Adipose tissue (tissue), 3 donors: ENCODE results near the gene METTL16. TPM values are rescaled to one million over a fixed set of nuclear protein-coding genes. Genes with fewer than 3 reads are reported as not detected.

Experiments used
- H3K27ac ChIP-seq: one replicate; pipeline ENCODE4 v1.5.1; 2013; ENCODE audit warnings: low read depth, low read length
- WGBS, 3 donors: extraction: QIAGEN DNeasy Blood & Tissue Kit; methylation state at CpG; one replicate each; pipeline ENCODE4 v1.1.7; 2013; 5-methylcytosine and 5-hydroxymethylcytosine counted together
- polyA plus RNA-seq, 3 donors: library from polyadenylated mRNA; stranded (reverse); fragments of 200-250 nt; gene quantifications; one replicate each; pipeline ENCODE4 v1.2.3, GENCODE V29; 2013
- donor health status: healthy with polysubstance abuse.
- donor health status: Bipolar disorder and iron deficiency.
- donor health status: healthy.

The METTL16 gene
- polyA plus RNA-seq, 3 donors, result 7.2 to 16.9 (median 11.2) TPM

- 0 to 1% (median 1%) methylated on average over 54 to 72 of the region's 72 CpGs for WGBS, 3 donors
- H3K27ac ChIP-seq, result peak overlapping the region; percentile 65
Observed at GRCh38 chr17:2401426-2402221, 110.1 kb downstream of the METTL16 start.

GRCh38 chr17:2400877-2401425, 110.7 kb downstream of the METTL16 start, which contains the start of gene MNT:
MNT (minus strand) TSS chr17:2401060; CDS start chr17:2400712, 348 bp downstream.
- peak within 1 kb of the TSS; percentile 97 for H3K27ac ChIP-seq
- 0 to 1% (median 0%) methylated on average over 41 to 50 of the region's 51 CpGs for WGBS, 3 donors

GRCh38 chr17:2400474-2400866, 111.2 kb downstream of the METTL16 start:
- 1% methylated on average over 38 to 43 of the region's 43 CpGs for WGBS, 3 donors
- H3K27ac ChIP-seq, result peak overlapping the region; percentile 97

- 0 to 1% (median 0%) methylated on average over 71 to 82 of the region's 82 CpGs for WGBS, 3 donors
- peak overlapping the region; percentile 97 for H3K27ac ChIP-seq
Observed at GRCh38 chr17:2399572-2400473, 111.9 kb downstream of the METTL16 start.

GRCh38 chr17:2398655-2399571, 112.8 kb downstream of the METTL16 start:
- WGBS, 3 donors, result 13 to 15% (median 13%) methylated on average over 43 to 55 of the region's 55 CpGs
- peak overlapping the region; percentile 89 for H3K27ac ChIP-seq

GRCh38 chr17:2398182-2398581, 113.5 kb downstream of the METTL16 start:
- WGBS, 3 donors, result 77 to 82% (median 79%) methylated on average over 10 of the region's 10 CpGs
- peak overlapping the region; percentile 98 for H3K27ac ChIP-seq

- WGBS, 3 donors, result 65 to 67% (median 66%) methylated on average over 12 of the region's 12 CpGs
- peak overlapping the region; percentile 98 for H3K27ac ChIP-seq
Observed at GRCh38 chr17:2397247-2398171, 114.2 kb downstream of the METTL16 start.

GRCh38 chr17:2396568-2397246, 115.0 kb downstream of the METTL16 start:
- H3K27ac ChIP-seq, result peak overlapping the region; percentile 98
- 1 to 7% (median 5%) methylated on average over 34 of the region's 34 CpGs for WGBS, 3 donors

- WGBS, 3 donors, result 47 to 48% (median 47%) methylated on average over 7 of the region's 7 CpGs
- H3K27ac ChIP-seq, result peak overlapping the region; percentile 98
Observed at GRCh38 chr17:2396192-2396567, 115.5 kb downstream of the METTL16 start.

GRCh38 chr17:2395258-2396181, 116.2 kb downstream of the METTL16 start:
- WGBS, 3 donors, result 71 to 77% (median 73%) methylated on average over 24 to 28 of the region's 28 CpGs
- peak overlapping the region; percentile 68 for H3K27ac ChIP-seq

- peak overlapping the region; percentile 68 for H3K27ac ChIP-seq
- 83 to 88% (median 86%) methylated on average over 14 to 16 of the region's 16 CpGs for WGBS, 3 donors
Observed at GRCh38 chr17:2394775-2395201, 116.9 kb downstream of the METTL16 start.

- H3K27ac ChIP-seq, result peak overlapping the region; percentile 99
- WGBS, 3 donors, result 19 to 32% (median 23%) methylated on average over 25 to 53 of the region's 53 CpGs
Observed at GRCh38 chr17:2393954-2394749, 117.5 kb downstream of the METTL16 start.

- peak overlapping the region; percentile 99 for H3K27ac ChIP-seq
- 0 to 1% (median 1%) methylated on average over 55 to 99 of the region's 99 CpGs for WGBS, 3 donors
Observed at GRCh38 chr17:2393174-2393953, 118.3 kb downstream of the METTL16 start.
